Esophagus muscularis mucosa (tissue), 3 donors: ENCODE data around the gene CLCC1.

Experiments
- CTCF ChIP-seq, 3 experiments: fragments of 200-600 bp in 2 of 3; fragments of 450-650 bp in 1 of 3; sonication (generic) in 2 of 3; IDR thresholded peaks; one replicate each; pipeline ENCODE4 v1.5.1; 2017 to 2019; ENCODE audit warnings: antibody characterized with exemption in 3 of 3, mild to moderate bottlenecking in 2 of 3, moderate library complexity in 1 of 3
- POLR2A ChIP-seq: fragments of 450-650 bp; IDR thresholded peaks from one replicate; pipeline ENCODE4 v1.6.1; 2017; ENCODE audit warnings: antibody characterized with exemption, moderate library complexity, mild to moderate bottlenecking, low read depth

GRCh38 chr1:108916788-108917187 is 46.5 kb downstream of the CLCC1 start:
- TF ChIP-seq CTCF (IDR thresholded peaks at IDR 0.05) (no peak), POLR2A (no peak)
